Measurements from ENCODE around the gene CNTN2.

CNTN2 gene

GRCh38 chr1:205001162-205001561 lies 41.9 kb upstream of the CNTN2 start:
- Histone ChIP-seq H3K4me1 (ENCODE audit: low read depth, poor library complexity, severe bottlenecking) (no peaks in the 10 kb centered on the region), H4K20me1 (ENCODE audit: insufficient read depth) (no peaks in the 10 kb centered on the region), H3K4me2 (no peak overlapping the region), H3K79me2 (ENCODE audit: insufficient read depth, low read depth) (no peaks in the 10 kb centered on the region), H3K4me3 (IDR thresholded peaks at IDR 0.05; ENCODE audit: insufficient read depth, low read depth, low read length) (no peak overlapping the region), H3K36me3 (ENCODE audit: insufficient read depth) (no peaks in the 10 kb centered on the region), H3K27me3 (ENCODE audit: insufficient read depth, low read depth) (peaks cover 87% of the 10 kb centered on the region), H2AFZ (ENCODE audit: low read depth) (no peak overlapping the region), H3K27ac (no peak overlapping the region), H3K9ac (no peak overlapping the region)
- no peak for TF ChIP-seq CTCF (conservative IDR thresholded peaks at IDR 0.05; ENCODE audit: low read depth, low read length)

- TF ChIP-seq CTCF (conservative IDR thresholded peaks at IDR 0.05; ENCODE audit: low read depth, low read length), result no peak
- Histone ChIP-seq H3K36me3 (ENCODE audit: insufficient read depth) (no peaks in the 10 kb centered on the region), H2AFZ (ENCODE audit: low read depth) (no peak overlapping the region)
Observed at GRCh38 chr1:205002705-205003104, 40.3 kb upstream of the CNTN2 start.

GRCh38 chr1:205003358-205004131 lies 39.5 kb upstream of the CNTN2 start:
- Histone ChIP-seq H3K4me2 (no peak overlapping the region), H3K36me3 (ENCODE audit: insufficient read depth) (no peaks in the 10 kb centered on the region), H3K79me2 (ENCODE audit: insufficient read depth, low read depth) (no peaks in the 10 kb centered on the region), H2AFZ (ENCODE audit: low read depth) (no peak overlapping the region), H3K9ac (no peak overlapping the region), H3K27ac (no peak overlapping the region), H3K27me3 (ENCODE audit: insufficient read depth, low read depth) (peaks cover 89% of the 10 kb centered on the region; the same call in 1 of the 2 replicates), H4K20me1 (ENCODE audit: insufficient read depth) (no peaks in the 10 kb centered on the region), H3K4me3 (IDR thresholded peaks at IDR 0.05; ENCODE audit: insufficient read depth, low read depth, low read length) (no peak overlapping the region), H3K4me1 (ENCODE audit: low read depth, poor library complexity, severe bottlenecking) (no peaks in the 10 kb centered on the region)
- TF ChIP-seq CTCF (conservative IDR thresholded peaks at IDR 0.05; ENCODE audit: low read depth, low read length), result no peak

More at GRCh38 chr1:205002705-205003104, 40.3 kb upstream of the CNTN2 start:
- Histone ChIP-seq H3K4me3 (IDR thresholded peaks at IDR 0.05; ENCODE audit: insufficient read depth, low read depth, low read length) (no peak overlapping the region), H3K9ac (no peak overlapping the region), H3K4me2 (no peak overlapping the region), H3K4me1 (ENCODE audit: low read depth, poor library complexity, severe bottlenecking) (no peaks in the 10 kb centered on the region), H3K27me3 (ENCODE audit: insufficient read depth, low read depth) (peaks cover 88% of the 10 kb centered on the region), H4K20me1 (ENCODE audit: insufficient read depth) (no peaks in the 10 kb centered on the region), H3K79me2 (ENCODE audit: insufficient read depth, low read depth) (no peaks in the 10 kb centered on the region), H3K27ac (no peak overlapping the region)

- no peaks in the 10 kb centered on the region for H3K36me3 ChIP-seq (ENCODE audit: insufficient read depth)
- no peaks in the 10 kb centered on the region for H4K20me1 ChIP-seq (ENCODE audit: insufficient read depth)
- H3K4me3 ChIP-seq (IDR thresholded peaks at IDR 0.05; ENCODE audit: insufficient read depth, low read depth, low read length), result no peak overlapping the region
- H3K27ac ChIP-seq, result no peak overlapping the region
- no peaks in the 10 kb centered on the region for H3K4me1 ChIP-seq (ENCODE audit: low read depth, poor library complexity, severe bottlenecking)
- peaks cover 91% of the 10 kb centered on the region; the same call in 1 of the 2 replicates for H3K27me3 ChIP-seq (ENCODE audit: insufficient read depth, low read depth)
- H3K79me2 ChIP-seq (ENCODE audit: insufficient read depth, low read depth), result no peaks in the 10 kb centered on the region
- H2AFZ ChIP-seq (ENCODE audit: low read depth), result no peak overlapping the region
- no peak for TF ChIP-seq CTCF (conservative IDR thresholded peaks at IDR 0.05; ENCODE audit: low read depth, low read length)
- no peak overlapping the region for H3K9ac ChIP-seq
- H3K4me2 ChIP-seq, result no peak overlapping the region
Observed at GRCh38 chr1:205004351-205004750, 38.7 kb upstream of the CNTN2 start.
